Measurements from ENCODE around the gene KRT15. TPM values are rescaled to one million over a fixed set of nuclear protein-coding genes. Genes with fewer than 3 reads are reported as not detected.

KRT15 gene
- total and polyA plus RNA-seq, 9 of the 15 experiments (the other 6 are each of a cell fraction or from before 2014, with no cell fraction given): 0.28 to 4.4 (median 0.56) TPM

DNA sequence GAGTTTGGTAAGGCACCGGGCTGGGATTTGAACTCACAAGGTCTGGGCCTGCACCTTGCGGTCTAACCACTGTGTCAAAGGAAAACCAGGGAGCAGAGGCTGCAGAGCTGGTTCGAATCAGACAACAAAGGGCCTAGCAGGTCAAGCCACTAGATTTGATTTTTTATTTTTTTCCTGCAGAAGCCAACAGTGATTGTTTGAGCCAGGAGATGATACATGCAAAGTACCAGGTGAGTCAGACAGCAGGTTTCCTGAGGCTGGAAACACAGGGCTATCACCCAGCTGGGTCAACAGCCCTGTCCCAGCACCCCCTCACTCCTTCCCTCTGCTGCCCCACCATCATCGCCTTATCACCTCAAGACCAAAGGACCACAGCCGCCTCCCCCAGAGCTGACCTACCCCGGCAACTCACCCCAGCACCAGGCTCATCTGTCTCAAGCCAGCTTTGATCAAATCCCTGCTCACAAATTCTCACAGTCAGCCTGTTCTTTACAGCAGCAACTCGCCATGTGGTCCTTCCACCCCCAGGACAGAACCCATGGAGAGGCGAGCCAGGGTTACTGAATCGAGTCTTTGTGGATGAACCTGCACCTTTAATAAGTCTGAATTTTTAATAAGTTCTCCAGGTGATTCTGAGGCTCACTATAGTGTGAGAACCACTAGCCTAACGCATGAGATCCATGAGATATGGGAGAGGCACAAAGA is 22.4 kb upstream of the KRT15 start (continued):
- TF ChIP-seq STAT6 (CRISPR knock-in tag; IDR thresholded peaks at IDR 0.05) (no peak), GMEB1 (CRISPR knock-in tag; IDR thresholded peaks at IDR 0.05) (no peak), ZNF318 (IDR thresholded peaks at IDR 0.05; ENCODE audit: borderline replicate concordance in 1 of 2, low read depth in 1 of 2) (no peak), ZNF165 (CRISPR knock-in tag; IDR thresholded peaks at IDR 0.05; ENCODE audit: borderline replicate concordance) (no peak), ZNF431 (CRISPR knock-in tag; IDR thresholded peaks at IDR 0.05) (no peak), ZNF668 (CRISPR knock-in tag; IDR thresholded peaks at IDR 0.05) (no peak), ZBTB17 (CRISPR knock-in tag; IDR thresholded peaks at IDR 0.05) (no peak), SRF (CRISPR knock-in tag; IDR thresholded peaks at IDR 0.05) (no peak), SRSF1 (IDR thresholded peaks at IDR 0.05; ENCODE audit: low read depth, low read length) (no peak), RCOR1 (IDR thresholded peaks at IDR 0.05; ENCODE audit: borderline replicate concordance in 1 of 2, low read depth in 2 of 2, low read length in 2 of 2) (peak in 1 of 2 experiments; percentile 22; a peak in 1 of 4 replicates), TOE1 (IDR thresholded peaks at IDR 0.05; ENCODE audit: borderline replicate concordance) (no peak), TOE1 (CRISPR knock-in tag; IDR thresholded peaks at IDR 0.05; ENCODE audit: borderline replicate concordance, low read depth) (no peak), RBM25 (IDR thresholded peaks at IDR 0.05; ENCODE audit: low read depth, low read length, severe bottlenecking) (no peak), NCOR1 (IDR thresholded peaks at IDR 0.05) (peak; percentile 36; the same call in 1 of the 2 replicates), GABPA (tag; conservative IDR thresholded peaks at IDR 0.05; ENCODE audit: low read depth) (no peak)
